HEK293 (cell line): ENCODE measurements around the gene LFNG.
A peak's percentile ranks its signal among the peaks of the same experiment; 100 is the strongest.

Experiments
- CTCF ChIA-PET: fragments of 350-600 bp; formaldehyde crosslinking; extraction: SDS; loops from one replicate; lab custom pipeline; 2021; ENCODE audit warnings: antibody characterized with exemption; lab: Yijun Ruan, JAX
- POLR2A ChIA-PET: fragments of 300-600 bp; formaldehyde crosslinking; extraction: SDS; loops from one replicate; lab custom pipeline; 2020; ENCODE audit warnings: antibody characterized with exemption, inconsistent platforms; lab: Yijun Ruan, JAX
- H3K27ac ChIP-seq: fragments of 200-500 bp; sonication (Bioruptor generic); 2 replicates; pipeline ENCODE4 v1.5.1; 2014; ENCODE audit warnings: low read depth, low read length, control low read depth, inconsistent platforms; ENCODE audit errors: extremely low read depth
- H3K36me3 ChIP-seq, 2 experiments: fragments of 200-500 bp in 1 of 2; sonication (Bioruptor generic) in 1 of 2; 1 replicate in 1 of 2; 2 replicates in 1 of 2; pipeline ENCODE4 v1.5.1; 2014 to 2017; ENCODE audit warnings: inconsistent platforms in 2 of 2, low read length in 2 of 2; ENCODE audit not compliant: control insufficient read depth in 2 of 2, insufficient read depth in 1 of 2
- H3K4me1 ChIP-seq: fragments of 200-500 bp; sonication (Bioruptor generic); 2 replicates; pipeline ENCODE4 v1.5.1; 2014; ENCODE audit warnings: mild to moderate bottlenecking, low read length, inconsistent platforms; ENCODE audit not compliant: control insufficient read depth, insufficient read depth
- H3K4me3 ChIP-seq: 2 replicates; pipeline ENCODE4 v1.5.1; 2011; ENCODE audit warnings: low read depth, mild to moderate bottlenecking, control low read depth, low read length, moderate library complexity
- H3K9me3 ChIP-seq: fragments of 200-500 bp; sonication (Bioruptor generic); 2 replicates; pipeline ENCODE4 v1.5.1; 2014; ENCODE audit warnings: low read depth, low read length, inconsistent platforms; ENCODE audit not compliant: control insufficient read depth, insufficient read depth
- EGR2 ChIP-seq: fragments of 450-650 bp; formaldehyde crosslinking; IDR thresholded peaks from 2 replicates; pipeline ENCODE4 v1.5.1; 2016; ENCODE audit warnings: low read depth, missing biosample characterization, missing genetic modification characterization
- GLI4 ChIP-seq: fragments of 450-650 bp; formaldehyde crosslinking; IDR thresholded peaks from 2 replicates; pipeline ENCODE4 v1.5.1; 2016; ENCODE audit warnings: missing biosample characterization, missing genetic modification characterization
- GLIS1 ChIP-seq: fragments of 450-650 bp; formaldehyde crosslinking; IDR thresholded peaks from 2 replicates; pipeline ENCODE4 v1.5.1; 2016; ENCODE audit warnings: missing biosample characterization, missing genetic modification characterization
- GLIS2 ChIP-seq: fragments of 450-650 bp; formaldehyde crosslinking; IDR thresholded peaks from 2 replicates; pipeline ENCODE4 v1.5.1; 2016; ENCODE audit warnings: missing biosample characterization, missing genetic modification characterization
- HOXA7 ChIP-seq: sonication (generic); formaldehyde crosslinking; IDR thresholded peaks from 2 replicates; pipeline ENCODE4 v1.8.1; 2022; ENCODE audit warnings: missing genetic modification reagents, borderline replicate concordance
- MYNN ChIP-seq: fragments of 450-650 bp; formaldehyde crosslinking; IDR thresholded peaks from 2 replicates; pipeline ENCODE4 v1.5.1; 2016; ENCODE audit warnings: missing biosample characterization, missing genetic modification characterization, borderline replicate concordance
- MZF1 ChIP-seq: fragments of 450-650 bp; formaldehyde crosslinking; IDR thresholded peaks from 2 replicates; pipeline ENCODE4 v1.5.1; 2017; ENCODE audit warnings: missing biosample characterization, missing genetic modification characterization, borderline replicate concordance
- SP2 ChIP-seq: fragments of 450-650 bp; formaldehyde crosslinking; IDR thresholded peaks from 2 replicates; pipeline ENCODE4 v1.5.1; 2016; ENCODE audit warnings: missing biosample characterization, missing genetic modification characterization
- TCF7L2 ChIP-seq: IDR thresholded peaks from 2 replicates; pipeline ENCODE4 v1.6.1; 2011; ENCODE audit warnings: low read depth, mild to moderate bottlenecking, inconsistent platforms, low read length, moderate library complexity, borderline replicate concordance
- ZFHX2 ChIP-seq: fragments of 450-650 bp; formaldehyde crosslinking; conservative IDR thresholded peaks from 2 replicates; pipeline ENCODE4 v1.5.1; 2016; ENCODE audit warnings: missing biosample characterization, missing genetic modification characterization
- ZIC2 ChIP-seq: fragments of 450-650 bp; formaldehyde crosslinking; IDR thresholded peaks from 2 replicates; pipeline ENCODE4 v1.5.1; 2016; ENCODE audit warnings: missing biosample characterization, missing genetic modification characterization
- ZNF146 ChIP-seq: fragments of 450-650 bp; formaldehyde crosslinking; IDR thresholded peaks from 2 replicates; pipeline ENCODE4 v1.5.1; 2016; ENCODE audit warnings: missing biosample characterization, missing genetic modification characterization
- ZNF155 ChIP-seq: fragments of 450-650 bp; formaldehyde crosslinking; IDR thresholded peaks from 2 replicates; pipeline ENCODE4 v1.5.1; 2016; ENCODE audit warnings: missing biosample characterization, missing genetic modification characterization
- ZNF202 ChIP-seq: fragments of 450-650 bp; formaldehyde crosslinking; IDR thresholded peaks from 2 replicates; pipeline ENCODE4 v1.5.1; 2016; ENCODE audit warnings: missing biosample characterization, missing genetic modification characterization, borderline replicate concordance
- ZNF24 ChIP-seq: fragments of 450-650 bp; formaldehyde crosslinking; IDR thresholded peaks from 2 replicates; pipeline ENCODE4 v1.5.1; 2016; ENCODE audit warnings: missing biosample characterization, missing genetic modification characterization
- ZNF341 ChIP-seq: fragments of 450-650 bp; formaldehyde crosslinking; IDR thresholded peaks from 2 replicates; pipeline ENCODE4; 2016; ENCODE audit warnings: low read depth, missing biosample characterization, missing genetic modification characterization
- ZNF350 ChIP-seq: fragments of 450-650 bp; formaldehyde crosslinking; IDR thresholded peaks from 2 replicates; pipeline ENCODE4 v1.5.0; 2017; ENCODE audit warnings: missing biosample characterization, mild to moderate bottlenecking, missing genetic modification characterization
- ZNF354C ChIP-seq: fragments of 450-650 bp; formaldehyde crosslinking; IDR thresholded peaks from 2 replicates; pipeline ENCODE4 v1.5.1; 2016; ENCODE audit warnings: missing biosample characterization, missing genetic modification characterization, low read depth, borderline replicate concordance
- ZNF48 ChIP-seq: fragments of 450-650 bp; formaldehyde crosslinking; IDR thresholded peaks from 2 replicates; pipeline ENCODE4 v1.5.1; 2016; ENCODE audit warnings: missing biosample characterization, missing genetic modification characterization
- ZNF501 ChIP-seq: fragments of 450-650 bp; formaldehyde crosslinking; IDR thresholded peaks from 2 replicates; pipeline ENCODE4 v1.5.1; 2016; ENCODE audit warnings: missing biosample characterization, missing genetic modification characterization
- ZNF558 ChIP-seq: fragments of 450-650 bp; formaldehyde crosslinking; IDR thresholded peaks from 2 replicates; pipeline ENCODE4 v1.5.1; 2016; ENCODE audit warnings: missing biosample characterization, missing genetic modification characterization
- ZNF654 ChIP-seq: fragments of 450-650 bp; formaldehyde crosslinking; IDR thresholded peaks from 2 replicates; pipeline ENCODE4 v1.5.1; 2016; ENCODE audit warnings: low read depth, missing biosample characterization, missing genetic modification characterization
- ZNF707 ChIP-seq: fragments of 450-650 bp; formaldehyde crosslinking; IDR thresholded peaks from 2 replicates; pipeline ENCODE4 v1.5.1; 2016; ENCODE audit warnings: missing biosample characterization, missing genetic modification characterization
- ZSCAN30 ChIP-seq: fragments of 450-650 bp; IDR thresholded peaks from 2 replicates; pipeline ENCODE4 v1.5.1; 2018; ENCODE audit warnings: missing biosample characterization, mild to moderate bottlenecking, missing genetic modification characterization, moderate library complexity
- TF ChIP-seq, protein P1 (sequence below): fragments of 450-650 bp; formaldehyde crosslinking; IDR thresholded peaks from 2 replicates; pipeline ENCODE4 v1.5.1; 2016; ENCODE audit warnings: missing biosample characterization, missing genetic modification characterization, low read depth
- TF ChIP-seq, protein P2 (sequence below): IDR thresholded peaks from 2 replicates; pipeline ENCODE4 v1.6.1; 2011; ENCODE audit warnings: mild to moderate bottlenecking, low read depth, low read length, borderline replicate concordance
- TF ChIP-seq, protein P3 (sequence below): fragments of 450-650 bp; formaldehyde crosslinking; IDR thresholded peaks from 2 replicates; pipeline ENCODE4 v1.5.1; 2016; ENCODE audit warnings: missing biosample characterization, missing genetic modification characterization

LFNG gene

DNA sequence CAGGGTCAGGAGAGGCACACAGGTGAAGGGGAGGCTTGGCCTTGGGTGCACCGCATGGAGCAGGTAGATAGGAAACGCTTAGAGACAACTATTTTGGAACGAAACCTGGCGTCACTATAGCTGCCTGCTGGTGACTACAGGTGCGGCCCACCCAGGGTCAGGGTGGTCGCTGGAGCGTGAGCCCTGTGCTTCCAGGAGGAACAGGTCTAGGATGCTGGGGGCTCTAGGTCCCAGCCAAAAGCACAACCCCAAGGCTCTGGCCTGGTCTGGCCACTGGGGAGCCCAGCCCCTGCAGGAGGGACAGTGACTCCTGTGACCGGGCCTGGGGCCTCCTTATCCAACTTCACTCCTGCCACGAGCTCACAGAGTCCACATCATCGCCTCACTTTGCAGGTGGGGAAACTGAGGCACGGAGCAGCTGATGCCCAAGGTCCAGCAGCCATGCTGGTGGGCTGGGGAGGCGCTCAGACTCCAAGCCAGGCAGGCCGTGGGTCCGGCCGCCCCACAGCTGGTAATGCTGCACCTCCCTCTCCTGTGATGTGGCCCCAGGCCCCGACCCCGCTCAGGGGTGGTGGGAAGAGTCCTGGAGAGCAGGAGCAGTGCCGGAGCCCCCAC lies 9.0 kb downstream of the LFNG start:
- ChIA-PET CTCF (no interaction called here), POLR2A (interaction anchor here (0.6 kb wide), 1 partner anchor 13 kb away, joined by 3 read pairs; no protein-coding TSS in a partner anchor)
- H3K27ac ChIP-seq, result no peak overlapping the region
- TF ChIP-seq ZNF354C (no peak), MYNN (0 out of 2 replicates have a peak, but pooled peaks have one; percentile 38)
- no peak overlapping the region for H3K4me3 ChIP-seq
- H3K36me3 ChIP-seq, result no peaks in the 10 kb centered on the region
- no peaks in the 10 kb centered on the region for H3K9me3 ChIP-seq
- peaks cover 7% of the 10 kb centered on the region for H3K4me1 ChIP-seq

DNA sequence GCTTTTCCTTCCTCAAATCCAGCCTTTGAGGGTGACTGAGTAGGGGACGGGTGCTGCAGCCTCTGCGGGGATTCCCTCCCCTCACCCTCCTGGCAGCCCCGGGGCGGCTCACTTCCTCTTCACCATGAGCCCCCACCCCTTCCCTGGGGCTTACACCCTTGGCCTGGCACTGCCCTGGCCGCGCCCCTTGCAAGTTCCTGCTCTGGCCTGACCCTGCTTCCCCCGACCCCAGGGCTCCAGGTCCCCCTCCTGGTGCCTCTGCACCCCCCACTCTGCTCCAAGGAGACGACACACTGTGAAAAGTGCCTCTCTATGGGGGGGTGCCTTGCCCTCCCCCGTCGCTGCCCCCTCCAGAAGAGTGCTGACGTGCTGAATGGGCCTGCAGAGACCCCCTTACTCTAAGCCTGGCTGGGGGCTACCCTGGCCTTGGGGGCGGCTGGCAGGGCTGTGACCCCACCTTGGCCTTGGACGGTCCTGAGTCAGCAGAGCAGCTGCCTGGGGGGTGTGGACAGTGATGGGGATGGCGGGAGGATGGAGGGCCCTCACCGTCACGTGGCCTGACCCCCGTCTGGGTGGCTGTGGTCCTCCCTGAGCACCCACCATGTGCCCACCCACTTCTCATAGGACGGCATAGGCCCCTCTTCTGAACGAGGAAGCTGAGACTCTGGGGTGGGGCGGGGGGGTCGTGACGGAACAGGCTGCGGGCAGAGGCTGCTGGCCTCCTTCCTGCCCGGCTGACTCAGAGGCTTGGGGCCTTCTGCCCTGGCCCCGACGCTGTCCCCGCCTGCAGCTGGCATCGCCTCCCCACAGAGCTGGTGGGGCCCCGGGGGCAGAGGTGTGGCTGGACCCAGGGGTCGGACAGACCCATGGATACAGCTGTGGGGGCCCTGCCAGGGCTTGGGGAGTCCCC lies 9.8 kb downstream of the LFNG start:
- H3K36me3 ChIP-seq, result no peaks in the 10 kb centered on the region
- peaks cover 7% of the 10 kb centered on the region for H3K4me1 ChIP-seq
- ChIA-PET POLR2A (no interaction called here), CTCF (no interaction called here)
- H3K4me3 ChIP-seq, result no peak overlapping the region
- H3K9me3 ChIP-seq, result no peaks in the 10 kb centered on the region
- no peak overlapping the region for H3K27ac ChIP-seq
- TF ChIP-seq ZNF707 (tag by site-specific recombination) (no peak), ZNF354C (no peak), HOXA7 (no peak), ZSCAN30 (tag by site-specific recombination) (no peak), ZIC2 (tag by site-specific recombination) (0 out of 2 replicates have a peak, but pooled peaks have one; percentile 30), MZF1 (tag by site-specific recombination) (no peak), ZNF24 (no peak), ZNF501 (tag by site-specific recombination) (no peak), TCF7L2 (no peak), ZNF350 (tag by site-specific recombination) (no peak), ZNF558 (tag by site-specific recombination) (no peak), ZNF146 (tag by site-specific recombination) (no peak), SP2 (tag by site-specific recombination) (no peak), GLIS2 (tag by site-specific recombination) (peak; percentile 61), GLI4 (no peak), ZNF654 (tag by site-specific recombination) (no peak), ZNF48 (no peak)
- TF ChIP-seq, protein P1, sequence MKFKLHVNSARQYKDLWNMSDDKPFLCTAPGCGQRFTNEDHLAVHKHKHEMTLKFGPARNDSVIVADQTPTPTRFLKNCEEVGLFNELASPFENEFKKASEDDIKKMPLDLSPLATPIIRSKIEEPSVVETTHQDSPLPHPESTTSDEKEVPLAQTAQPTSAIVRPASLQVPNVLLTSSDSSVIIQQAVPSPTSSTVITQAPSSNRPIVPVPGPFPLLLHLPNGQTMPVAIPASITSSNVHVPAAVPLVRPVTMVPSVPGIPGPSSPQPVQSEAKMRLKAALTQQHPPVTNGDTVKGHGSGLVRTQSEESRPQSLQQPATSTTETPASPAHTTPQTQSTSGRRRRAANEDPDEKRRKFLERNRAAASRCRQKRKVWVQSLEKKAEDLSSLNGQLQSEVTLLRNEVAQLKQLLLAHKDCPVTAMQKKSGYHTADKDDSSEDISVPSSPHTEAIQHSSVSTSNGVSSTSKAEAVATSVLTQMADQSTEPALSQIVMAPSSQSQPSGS (tag by site-specific recombination), result no peak

DNA sequence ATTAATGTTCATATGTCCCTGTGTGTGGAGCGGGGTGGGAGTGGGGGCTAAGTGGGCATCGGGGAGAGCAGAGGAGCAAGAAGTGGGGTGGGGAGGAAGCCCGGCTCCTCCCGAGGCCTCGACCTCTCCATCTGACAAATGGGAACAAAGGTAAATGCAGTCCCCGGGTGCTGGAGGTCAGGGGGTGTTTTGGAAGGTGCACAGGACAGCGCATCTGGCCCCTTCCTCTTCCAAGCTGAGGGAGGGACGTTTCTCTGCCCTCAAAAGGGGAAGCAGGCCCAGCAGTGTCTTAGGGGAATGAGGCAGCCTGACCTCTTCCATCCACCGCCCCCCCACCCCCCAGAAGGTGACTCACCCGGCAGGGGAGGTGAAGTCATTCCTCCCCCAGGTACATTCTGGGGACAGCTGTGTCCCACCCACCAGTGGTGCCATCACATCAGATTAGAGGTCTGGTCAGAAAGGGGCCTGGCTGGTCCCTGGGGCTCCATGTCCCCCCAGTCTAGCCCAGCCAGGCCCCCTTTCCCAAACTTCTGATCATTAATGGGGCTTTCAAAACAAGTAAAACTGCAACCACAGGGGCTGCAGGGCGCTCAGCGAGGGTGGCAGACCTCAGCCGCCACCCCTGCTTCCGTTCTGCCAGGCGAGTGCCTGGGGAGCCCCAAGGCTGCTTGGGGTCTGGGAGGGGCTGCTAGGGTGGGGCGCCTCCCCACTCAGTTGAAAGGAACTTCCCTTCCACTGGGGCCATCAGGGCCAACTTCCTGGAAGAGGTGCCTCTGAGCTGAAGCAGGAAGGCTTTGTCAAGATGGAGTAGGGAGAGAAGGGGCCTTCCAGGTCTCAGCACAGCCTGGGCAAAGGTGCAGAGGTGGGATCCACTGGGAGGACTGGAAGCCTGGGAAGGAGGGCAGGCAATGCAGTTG lies 10.8 kb downstream of the LFNG start:
- POLR2A ChIA-PET, result no interaction called here
- no peak overlapping the region for H3K27ac ChIP-seq
- H3K36me3 ChIP-seq, result no peaks in the 10 kb centered on the region
- no peak overlapping the region for H3K4me3 ChIP-seq
- CTCF ChIA-PET, result no interaction called here
- H3K9me3 ChIP-seq, result no peaks in the 10 kb centered on the region
- H3K4me1 ChIP-seq, result peaks cover 7% of the 10 kb centered on the region
- TF ChIP-seq GLIS1 (tag by site-specific recombination) (peak; percentile 62), MYNN (no peak), ZFHX2 (peak; percentile 67), ZNF341 (tag by site-specific recombination) (0 out of 2 replicates have a peak, but pooled peaks have one; percentile 15), ZNF202 (tag by site-specific recombination) (no peak), EGR2 (peak; percentile 52; the same call in 1 of the 2 replicates), ZNF155 (tag by site-specific recombination) (no peak), MZF1 (tag by site-specific recombination) (no peak)
- TF ChIP-seq, protein P2, sequence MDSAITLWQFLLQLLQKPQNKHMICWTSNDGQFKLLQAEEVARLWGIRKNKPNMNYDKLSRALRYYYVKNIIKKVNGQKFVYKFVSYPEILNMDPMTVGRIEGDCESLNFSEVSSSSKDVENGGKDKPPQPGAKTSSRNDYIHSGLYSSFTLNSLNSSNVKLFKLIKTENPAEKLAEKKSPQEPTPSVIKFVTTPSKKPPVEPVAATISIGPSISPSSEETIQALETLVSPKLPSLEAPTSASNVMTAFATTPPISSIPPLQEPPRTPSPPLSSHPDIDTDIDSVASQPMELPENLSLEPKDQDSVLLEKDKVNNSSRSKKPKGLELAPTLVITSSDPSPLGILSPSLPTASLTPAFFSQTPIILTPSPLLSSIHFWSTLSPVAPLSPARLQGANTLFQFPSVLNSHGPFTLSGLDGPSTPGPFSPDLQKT, result no peak
- TF ChIP-seq, protein P3, sequence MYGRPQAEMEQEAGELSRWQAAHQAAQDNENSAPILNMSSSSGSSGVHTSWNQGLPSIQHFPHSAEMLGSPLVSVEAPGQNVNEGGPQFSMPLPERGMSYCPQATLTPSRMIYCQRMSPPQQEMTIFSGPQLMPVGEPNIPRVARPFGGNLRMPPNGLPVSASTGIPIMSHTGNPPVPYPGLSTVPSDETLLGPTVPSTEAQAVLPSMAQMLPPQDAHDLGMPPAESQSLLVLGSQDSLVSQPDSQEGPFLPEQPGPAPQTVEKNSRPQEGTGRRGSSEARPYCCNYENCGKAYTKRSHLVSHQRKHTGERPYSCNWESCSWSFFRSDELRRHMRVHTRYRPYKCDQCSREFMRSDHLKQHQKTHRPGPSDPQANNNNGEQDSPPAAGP (tag by site-specific recombination), result peak; percentile 38; the same call in 1 of the 2 replicates
